ENCODE measurements around the gene PUM1.

DNA sequence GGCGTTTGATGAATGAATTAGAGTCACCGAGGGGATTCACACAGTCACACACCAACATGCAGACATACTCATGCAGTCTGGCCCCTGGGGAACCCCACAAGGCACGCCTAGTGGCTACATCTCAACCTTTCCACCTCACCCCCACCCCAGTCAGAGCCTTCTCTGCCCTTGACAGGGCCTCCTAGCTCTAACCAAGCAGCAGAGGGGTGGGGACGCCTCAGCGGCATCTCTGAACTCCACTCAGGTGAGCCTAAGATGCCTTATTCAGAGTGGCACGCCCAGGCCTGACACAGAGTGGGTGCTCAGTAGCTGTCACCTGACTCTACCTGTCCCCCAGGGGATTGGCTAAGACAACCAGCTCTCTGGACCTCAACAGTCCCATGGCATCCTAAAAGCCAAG is 153.3 kb downstream of the PUM1 start:
- TF ChIP-seq POLR2A (IDR thresholded peaks at IDR 0.05) (no peak), EP300 (IDR thresholded peaks at IDR 0.05) (no peak)
- TF ChIP-seq, protein P1, sequence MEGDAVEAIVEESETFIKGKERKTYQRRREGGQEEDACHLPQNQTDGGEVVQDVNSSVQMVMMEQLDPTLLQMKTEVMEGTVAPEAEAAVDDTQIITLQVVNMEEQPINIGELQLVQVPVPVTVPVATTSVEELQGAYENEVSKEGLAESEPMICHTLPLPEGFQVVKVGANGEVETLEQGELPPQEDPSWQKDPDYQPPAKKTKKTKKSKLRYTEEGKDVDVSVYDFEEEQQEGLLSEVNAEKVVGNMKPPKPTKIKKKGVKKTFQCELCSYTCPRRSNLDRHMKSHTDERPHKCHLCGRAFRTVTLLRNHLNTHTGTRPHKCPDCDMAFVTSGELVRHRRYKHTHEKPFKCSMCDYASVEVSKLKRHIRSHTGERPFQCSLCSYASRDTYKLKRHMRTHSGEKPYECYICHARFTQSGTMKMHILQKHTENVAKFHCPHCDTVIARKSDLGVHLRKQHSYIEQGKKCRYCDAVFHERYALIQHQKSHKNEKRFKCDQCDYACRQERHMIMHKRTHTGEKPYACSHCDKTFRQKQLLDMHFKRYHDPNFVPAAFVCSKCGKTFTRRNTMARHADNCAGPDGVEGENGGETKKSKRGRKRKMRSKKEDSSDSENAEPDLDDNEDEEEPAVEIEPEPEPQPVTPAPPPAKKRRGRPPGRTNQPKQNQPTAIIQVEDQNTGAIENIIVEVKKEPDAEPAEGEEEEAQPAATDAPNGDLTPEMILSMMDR (IDR thresholded peaks at IDR 0.05) = no peak
